K562 (cell line): ENCODE measurements around the gene ARPC4. TPM values are rescaled to one million over a fixed set of nuclear protein-coding genes. Genes with fewer than 3 reads are reported as not detected.
A peak's percentile ranks its signal among the peaks of the same experiment; 100 is the strongest.

Source experiments
- ADNP ChIP-seq: fragments of 200-800 bp; sonication (Bioruptor generic); IDR thresholded peaks from 2 replicates; pipeline ENCODE4 v1.6.1; 2016; ENCODE audit warnings: missing genetic modification characterization, missing compliant biosample characterization
- CGGBP1 ChIP-seq: fragments of 250-450 bp; sonication (Bioruptor Pico); IDR thresholded peaks from 2 replicates; pipeline ENCODE4 v1.9.0; 2021; ENCODE audit warnings: mild to moderate bottlenecking
- COPS2 ChIP-seq: fragments of 450-650 bp; conservative IDR thresholded peaks from 2 replicates; pipeline ENCODE4 v1.6.1; 2016; ENCODE audit warnings: mild to moderate bottlenecking, moderate library complexity
- CTCFL ChIP-seq: IDR thresholded peaks from 2 replicates; pipeline ENCODE4 v1.6.1; 2011; ENCODE audit warnings: borderline replicate concordance, low read depth, mild to moderate bottlenecking, moderate library complexity, low read length; ENCODE audit not compliant: insufficient read depth, poor library complexity, severe bottlenecking
- ELF1 ChIP-seq: fragments of 200-800 bp; sonication (Bioruptor generic); IDR thresholded peaks from 2 replicates; pipeline ENCODE4 v1.6.1; 2016; ENCODE audit warnings: missing genetic modification characterization, missing compliant biosample characterization
- EWSR1 ChIP-seq: fragments of 450-650 bp; IDR thresholded peaks from 2 replicates; pipeline ENCODE4 v1.6.1; 2018; ENCODE audit warnings: borderline replicate concordance, mild to moderate bottlenecking, low read depth, moderate library complexity; ENCODE audit not compliant: partially characterized antibody
- FOXK1 ChIP-seq: sonication (generic); formaldehyde crosslinking; IDR thresholded peaks from 2 replicates; pipeline ENCODE4 v1.8.0; 2022; ENCODE audit warnings: missing genetic modification reagents, mild to moderate bottlenecking, borderline replicate concordance
- FOXM1 ChIP-seq, 2 experiments: fragments of 450-650 bp in 1 of 2; sonication (generic) in 1 of 2; formaldehyde crosslinking in 1 of 2; IDR thresholded peaks; 2 replicates each; pipeline versions ENCODE4 v1.6.1 to v1.9.0; 2017 to 2022; ENCODE audit warnings: low read depth in 2 of 2, mild to moderate bottlenecking in 2 of 2, missing genetic modification reagents in 1 of 2, moderate library complexity in 1 of 2
- HDAC1 ChIP-seq, 2 experiments: fragments of 450-650 bp; IDR thresholded peaks; 2 replicates each; pipeline ENCODE4 v1.6.1; 2016 to 2017; ENCODE audit warnings: inconsistent platforms in 1 of 2, mild to moderate bottlenecking in 1 of 2, moderate library complexity in 1 of 2
- MBD2 ChIP-seq: sonication (generic); IDR thresholded peaks from 2 replicates; pipeline ENCODE4 v1.6.1; 2016; ENCODE audit warnings: low read depth, borderline replicate concordance
- PKNOX1 ChIP-seq: fragments of 450-650 bp; IDR thresholded peaks from 2 replicates; pipeline ENCODE4 v1.6.1; 2016
- POLR2A ChIP-seq: fragments of 450-650 bp; conservative IDR thresholded peaks from 2 replicates; pipeline ENCODE4 v1.6.1; 2016
- POLR2G ChIP-seq: fragments of 200-400 bp; formaldehyde crosslinking; IDR thresholded peaks from 2 replicates; pipeline ENCODE4 v1.6.1; 2017; ENCODE audit warnings: low read depth, mild to moderate bottlenecking, antibody characterized with exemption, low read length, moderate library complexity
- PTRF ChIP-seq: fragments of 450-650 bp; IDR thresholded peaks from 2 replicates; pipeline ENCODE4 v1.6.1; 2016; ENCODE audit warnings: mild to moderate bottlenecking, missing genetic modification characterization, missing compliant biosample characterization
- SAFB2 ChIP-seq: fragments of 200-400 bp; formaldehyde crosslinking; IDR thresholded peaks from 2 replicates; pipeline ENCODE4 v1.6.1; 2018; ENCODE audit warnings: borderline replicate concordance, low read length, low read depth, moderate library complexity; ENCODE audit not compliant: severe bottlenecking
- SIN3A ChIP-seq, 2 experiments: fragments of 150-350 bp in 1 of 2; IDR thresholded peaks; 2 replicates each; pipeline ENCODE4 v1.6.1; 2011 to 2016; ENCODE audit warnings: borderline replicate concordance in 2 of 2, low read depth in 2 of 2, low read length in 2 of 2, mild to moderate bottlenecking in 2 of 2, moderate library complexity in 2 of 2; ENCODE audit not compliant: control insufficient read depth in 1 of 2
- SMARCE1 ChIP-seq: fragments of 450-650 bp; IDR thresholded peaks from 2 replicates; pipeline ENCODE4 v1.7.1; 2016; ENCODE audit warnings: mild to moderate bottlenecking
- SP2 ChIP-seq: IDR thresholded peaks from 2 replicates; pipeline ENCODE4 v1.6.1; 2011; ENCODE audit warnings: mild to moderate bottlenecking, low read depth, low read length, moderate library complexity; ENCODE audit not compliant: poor library complexity, severe bottlenecking; ENCODE audit errors: extremely low read depth
- SRSF7 ChIP-seq: fragments of 200-400 bp; formaldehyde crosslinking; optimal IDR thresholded peaks from 2 replicates; pipeline ENCODE3; 2017; ENCODE audit warnings: mild to moderate bottlenecking, low read depth, low read length
- SUPT5H ChIP-seq: fragments of 450-650 bp; IDR thresholded peaks from 2 replicates; pipeline ENCODE4 v1.6.1; 2016
- USF2 ChIP-seq: sonication (generic); formaldehyde crosslinking; IDR thresholded peaks from 2 replicates; pipeline ENCODE4 v1.5.0; 2020; ENCODE audit warnings: missing genetic modification reagents
- ZEB2 ChIP-seq: fragments of 450-650 bp; IDR thresholded peaks from 2 replicates; pipeline ENCODE4 v1.6.1; 2016
- ZFX ChIP-seq: sonication (generic); formaldehyde crosslinking; IDR thresholded peaks from 2 replicates; pipeline ENCODE4 v1.8.0; 2022; ENCODE audit warnings: mild to moderate bottlenecking, missing genetic modification reagents, moderate library complexity
- ZNF282 ChIP-seq: sonication (generic); formaldehyde crosslinking; IDR thresholded peaks from 2 replicates; pipeline ENCODE4 v1.8.1; 2023; ENCODE audit warnings: missing genetic modification reagents
- ZNF583 ChIP-seq: fragments of 250-450 bp; sonication (Bioruptor Pico); IDR thresholded peaks from 2 replicates; pipeline ENCODE4 v1.4.0; 2020
- polyA plus RNA-seq, 8 experiments: library from polyadenylated mRNA; depleted of rRNA in 4 of 8; stranded (reverse) in 5 of 8; unstranded in 3 of 8; fragments of >200 nt; fragmentation: Nextera tagmentation in 2 of 8; fragmentation: Illumina TruSeq in 1 of 8; extraction: Ambion mirVana in 2 of 8; extraction: Trizol in 1 of 8; gene quantifications; 2 replicates each; pipeline versions ENCODE4 v1.2.1 to v1.2.3, GENCODE V29; 2011 to 2014; ENCODE audit warnings: inconsistent platforms in 1 of 8, missing spikeins in 1 of 8
- total RNA-seq, 7 experiments: library from RNA; depleted of rRNA in 6 of 7; stranded (reverse); fragments of >200 nt in 6 of 7; fragmentation: Illumina TruSeq in 2 of 7; extraction: Trizol in 2 of 7; gene quantifications; 2 replicates each; pipeline versions ENCODE4 v1.2.1 to v1.2.3, GENCODE V29; 2011 to 2021; ENCODE audit warnings: low replicate concordance in 1 of 7

Gene ARPC4
- total and polyA plus RNA-seq, 9 of the 15 experiments (the other 6 are each of a cell fraction or from before 2014, with no cell fraction given), result 20.1 to 153 (median 119) TPM

- no peak for TF ChIP-seq CTCFL
- peak; percentile 86 for TF ChIP-seq SP2
- TF ChIP-seq ADNP (tag), result no peak
- TF ChIP-seq SUPT5H, result peak; percentile 92
- TF ChIP-seq POLR2G, result peak; percentile 93
- no peak for TF ChIP-seq FOXM1 (IDR thresholded peaks at IDR 0.05; ENCODE audit: low read depth)
- TF ChIP-seq FOXM1 (CRISPR knock-in tag; IDR thresholded peaks at IDR 0.05; ENCODE audit: low read depth), result peak; percentile 23; the same call in 1 of the 2 replicates
- TF ChIP-seq SRSF7, result no peak
- TF ChIP-seq PKNOX1, result peak; percentile 100
- no peak for TF ChIP-seq ZNF282 (CRISPR knock-in tag)
- TF ChIP-seq SMARCE1, result no peak
- no peak for TF ChIP-seq EWSR1
- TF ChIP-seq ZEB2, result no peak
- TF ChIP-seq POLR2A, result peak; percentile 94
- peak in 1 of 2 experiments; percentile 67; a peak in 1 of 4 replicates for TF ChIP-seq HDAC1 (IDR thresholded peaks at IDR 0.05)
- TF ChIP-seq SIN3A (IDR thresholded peaks at IDR 0.05; ENCODE audit: borderline replicate concordance in 2 of 2, control insufficient read depth in 1 of 2, low read depth in 2 of 2, low read length in 2 of 2), result peak; percentile 54 to 66; a peak in 2 of 4 replicates
- TF ChIP-seq ZFX (CRISPR knock-in tag), result peak; percentile 86
- no peak for TF ChIP-seq CGGBP1 (CRISPR knock-in tag)
- no peak for TF ChIP-seq PTRF (tag)
- no peak for TF ChIP-seq SAFB2
- peak; percentile 89 for TF ChIP-seq MBD2
- no peak for TF ChIP-seq ZNF583
- TF ChIP-seq ELF1, result peak; percentile 69
- 0 out of 2 replicates have a peak, but pooled peaks have one; percentile 36 for TF ChIP-seq FOXK1 (CRISPR knock-in tag)
- no peak for TF ChIP-seq USF2 (CRISPR knock-in tag)
- no peak for TF ChIP-seq COPS2
Measured at GRCh38 chr3:9843715-9844438, 51.0 kb downstream of the ARPC4 start, which contains the start of gene RPUSD3 (continued).
